CD4-positive, alpha-beta T cell treated with Interleukin-2 at 100 ng/mL for 4 hours (primary cell): ENCODE results near the gene RELA.
"Not testable (repeated sequence)": the region's sequence is repeated elsewhere in the genome, so short reads cannot be mapped to it uniquely, and the experiment has no call there.

ENCODE experiments used
- DNase-seq: peaks from one replicate; pipeline ENCODE4 v3.0.0-alpha.2; 2020; ENCODE audit warnings: low spot score

Gene RELA

DNA sequence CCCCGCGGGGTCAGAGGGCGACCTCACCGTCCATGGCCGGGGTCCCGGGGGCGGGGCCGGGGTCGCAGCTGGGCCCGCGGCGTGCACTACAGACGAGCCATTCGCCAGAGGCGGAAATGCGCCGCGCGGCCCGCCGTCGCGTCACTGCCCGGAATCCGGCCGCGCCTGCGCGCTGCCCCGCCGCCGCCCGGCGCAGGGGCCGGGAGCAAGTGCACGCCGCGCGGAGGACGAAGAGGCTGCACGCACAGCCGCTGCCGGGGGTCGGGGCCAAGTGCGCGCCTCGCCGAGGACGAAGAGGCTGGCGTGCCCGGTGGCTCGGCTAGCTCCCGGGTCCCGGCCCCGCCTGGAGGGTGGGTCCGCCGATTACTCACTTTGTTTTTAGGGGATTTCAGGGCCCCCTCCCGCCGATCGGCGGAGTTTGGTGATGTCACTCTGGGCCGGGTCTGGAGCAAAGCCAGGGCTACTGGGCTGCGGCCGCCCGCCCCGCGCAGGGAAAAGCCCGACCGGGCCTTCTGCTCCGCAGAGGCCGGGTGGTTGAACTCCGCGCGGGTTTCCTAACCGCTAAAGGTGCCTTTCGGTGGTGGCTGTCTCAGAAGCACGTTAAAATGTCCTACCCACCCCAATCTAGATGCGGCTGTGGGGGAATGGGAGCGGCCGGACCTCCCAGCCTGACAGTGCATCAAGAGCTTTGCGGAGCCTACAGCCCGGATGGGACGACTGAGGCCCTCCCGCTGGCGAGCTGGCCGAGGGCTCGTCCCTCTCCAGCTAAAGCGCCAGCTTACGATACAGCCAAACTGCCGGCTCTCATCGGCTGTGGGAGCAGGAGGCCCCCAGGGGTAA, at the start of gene RELA:
Gene RELA (minus strand): TSS at position 118 of the 840 bp plus-strand sequence. CDS start 84 bp downstream, at position 34.
- DNase-seq = peak; percentile 94

- peak; percentile 97 for DNase-seq
Observed at GRCh38 chr11:65711785-65712632, 49.3 kb upstream of the RELA start, which contains the start of gene KAT5. Gene KAT5, plus strand, starts transcription at chr11:65712252. Its CDS starts 16 bp downstream, at chr11:65712268.

DNA sequence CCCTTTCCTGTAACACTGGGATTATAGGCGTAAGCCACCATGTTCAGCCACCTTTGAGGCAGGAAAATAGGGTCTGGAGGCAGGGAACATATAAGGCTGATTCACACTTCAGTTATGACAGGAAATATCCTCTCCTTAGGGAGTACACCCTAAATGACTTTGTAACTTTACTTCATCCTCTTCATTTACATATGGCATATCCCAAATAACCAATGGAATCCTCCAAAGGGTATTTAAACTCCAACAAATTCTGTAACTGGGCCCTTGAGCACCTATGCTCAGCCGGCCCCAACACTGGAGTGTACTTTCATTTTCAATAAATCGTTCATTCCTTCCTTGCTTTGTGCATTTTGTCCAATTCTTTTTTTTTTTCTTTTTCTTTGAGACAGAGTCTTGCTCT, 47.7 kb upstream of the RELA start:
- no peak for DNase-seq

GRCh38 chr11:65709661-65710060, 46.9 kb upstream of the RELA start:
- no peak for DNase-seq

GRCh38 chr11:65708451-65708850, 45.7 kb upstream of the RELA start:
- no peak for DNase-seq

- not testable (repeated sequence) for DNase-seq
Observed at GRCh38 chr11:65707002-65707401, 44.3 kb upstream of the RELA start.

DNA sequence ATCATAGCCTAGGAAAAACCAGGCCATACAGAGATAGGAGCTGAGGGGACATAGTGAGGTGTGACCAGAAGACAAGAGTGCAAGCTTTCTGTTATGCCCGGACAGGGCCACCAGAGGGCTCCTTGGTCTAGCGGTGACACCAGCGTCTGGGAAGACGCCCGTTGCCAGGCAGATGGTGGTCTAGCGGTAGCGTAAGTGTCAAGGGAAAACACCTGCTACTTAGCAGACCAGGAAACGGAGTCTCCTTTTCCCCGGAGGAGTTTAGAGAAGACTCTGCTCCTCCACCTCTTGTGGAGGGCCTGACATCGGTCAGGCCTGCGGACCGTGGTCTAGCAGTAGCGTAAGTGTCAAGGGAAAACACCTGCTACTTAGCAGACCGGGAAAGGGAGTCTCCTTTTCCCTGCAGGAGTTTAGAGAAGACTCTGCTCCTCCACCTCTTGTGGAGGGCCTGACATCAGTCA, 43.6 kb upstream of the RELA start:
- DNase-seq = peak; percentile 80

- DNase-seq = no peak
Observed at GRCh38 chr11:65703846-65704245, 41.1 kb upstream of the RELA start.

DNA sequence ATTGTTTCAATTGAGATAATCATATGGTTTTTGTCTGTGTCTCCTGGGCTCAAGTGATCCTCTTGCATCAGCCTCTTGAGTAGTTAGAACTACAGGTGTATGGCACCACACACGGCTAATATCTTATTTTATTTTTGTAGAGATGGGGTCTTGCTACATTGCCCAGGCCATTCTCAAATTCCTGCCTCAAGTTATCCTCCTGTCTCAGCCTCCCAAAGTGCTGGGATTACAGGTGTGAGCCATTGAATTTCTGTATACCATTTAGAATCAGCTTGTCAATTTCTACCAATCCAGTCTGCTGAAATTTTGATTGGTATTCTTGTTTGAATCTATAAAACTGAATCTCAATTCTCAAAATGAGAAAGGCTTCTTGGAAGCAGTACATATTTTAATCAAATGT, 39.0 kb upstream of the RELA start:
- no peak for DNase-seq

DNA sequence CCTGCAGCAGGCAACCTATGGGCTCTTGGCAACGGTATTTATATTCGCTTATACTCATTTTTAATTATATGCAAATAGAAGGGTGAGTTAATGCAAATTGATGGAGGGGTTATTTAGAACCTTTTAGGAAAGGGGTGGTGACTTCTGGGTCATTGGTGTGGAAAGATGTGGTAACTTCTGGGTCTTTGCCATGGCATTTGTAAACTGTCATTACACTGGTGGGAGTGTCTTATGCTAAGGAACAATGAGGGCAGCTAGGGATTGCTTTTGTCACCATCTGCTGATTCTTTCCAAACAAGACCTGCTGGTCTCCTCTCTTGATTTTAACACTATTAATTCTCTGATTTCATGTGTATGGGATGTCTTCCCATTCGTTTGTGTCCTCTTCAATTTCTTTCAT, 37.7 kb upstream of the RELA start:
- no peak for DNase-seq

GRCh38 chr11:65699306-65699705, 36.6 kb upstream of the RELA start:
- DNase-seq = no peak

- DNase-seq = no peak
Observed at GRCh38 chr11:65698205-65698604, 35.5 kb upstream of the RELA start.

DNA sequence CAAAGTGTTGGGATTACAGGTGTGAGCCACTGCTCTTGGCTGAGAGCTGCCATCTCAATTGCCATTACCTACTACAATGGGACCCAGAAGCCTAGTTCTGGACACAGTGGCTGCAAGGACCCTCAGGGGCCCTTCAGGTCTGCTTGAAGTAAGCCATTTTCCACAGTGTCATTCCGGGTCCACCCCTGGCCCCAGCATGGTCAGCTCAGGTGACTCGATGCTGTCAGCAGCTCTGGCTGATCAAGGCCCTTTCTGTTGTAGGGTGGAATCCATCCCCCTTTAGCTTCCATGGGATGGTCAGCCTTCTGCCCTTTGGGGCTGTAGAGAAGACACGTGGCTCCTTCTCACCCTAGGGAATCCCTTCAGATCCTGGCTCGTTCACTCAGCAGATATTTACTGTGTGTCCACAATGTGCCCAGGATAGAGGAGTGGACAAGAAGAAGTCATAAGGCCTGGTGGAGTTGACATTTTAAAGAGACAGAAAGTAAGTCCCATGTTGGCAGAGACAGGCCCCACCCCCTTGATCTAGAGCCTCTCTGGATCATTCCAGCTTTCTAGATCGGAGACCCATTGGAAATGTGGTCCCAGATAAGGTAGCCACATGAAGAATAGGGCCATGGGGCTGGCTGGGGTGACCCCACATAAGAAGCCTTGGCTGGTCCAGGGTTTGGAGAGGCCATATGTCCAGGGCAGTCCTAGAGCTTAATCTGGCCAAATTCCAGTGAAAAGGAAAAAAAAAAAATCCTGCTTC, 34.3 kb upstream of the RELA start:
- no peak for DNase-seq

- DNase-seq = no peak
Observed at GRCh38 chr11:65695459-65696241, 32.9 kb upstream of the RELA start.

DNA sequence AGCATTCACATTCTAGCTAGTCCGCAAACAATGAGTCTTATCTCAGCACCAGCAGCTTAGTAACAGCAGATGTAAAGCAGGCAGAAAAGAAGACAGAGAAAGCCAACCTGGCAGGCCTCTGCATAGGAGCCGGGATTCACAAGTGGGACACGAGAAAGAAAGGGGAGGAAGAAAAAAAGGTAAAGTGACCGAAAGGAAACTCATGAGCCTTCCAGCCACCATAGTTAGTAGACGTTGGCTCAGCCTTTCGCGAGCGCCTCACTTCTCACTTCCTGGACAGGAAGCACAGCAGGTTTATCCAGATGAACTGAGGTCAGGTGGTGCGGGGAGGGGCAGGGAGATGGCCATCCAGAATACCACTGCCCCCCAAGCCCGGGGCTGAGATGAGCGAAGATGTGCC, 29.7 kb upstream of the RELA start:
- no peak for DNase-seq

DNA sequence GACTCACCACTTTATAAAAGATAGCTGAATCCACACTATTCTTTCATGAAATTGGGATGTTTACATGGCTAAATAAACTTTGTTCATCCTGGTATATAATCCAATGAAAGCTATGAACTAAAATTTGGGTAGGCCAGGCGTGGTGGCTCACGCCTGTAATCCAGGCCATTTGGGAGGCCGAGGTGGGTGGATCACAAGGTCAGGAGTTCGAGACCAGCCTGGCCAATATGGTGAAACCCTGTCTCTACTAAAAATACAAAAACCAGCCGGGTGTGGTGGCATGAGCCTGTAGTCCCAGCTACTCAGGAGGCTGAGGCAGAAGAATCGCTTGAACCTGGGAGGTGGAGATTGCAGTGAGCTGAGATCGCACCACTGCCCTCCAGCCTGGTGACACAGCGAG, 29.1 kb upstream of the RELA start:
- not testable (repeated sequence) for DNase-seq

DNA sequence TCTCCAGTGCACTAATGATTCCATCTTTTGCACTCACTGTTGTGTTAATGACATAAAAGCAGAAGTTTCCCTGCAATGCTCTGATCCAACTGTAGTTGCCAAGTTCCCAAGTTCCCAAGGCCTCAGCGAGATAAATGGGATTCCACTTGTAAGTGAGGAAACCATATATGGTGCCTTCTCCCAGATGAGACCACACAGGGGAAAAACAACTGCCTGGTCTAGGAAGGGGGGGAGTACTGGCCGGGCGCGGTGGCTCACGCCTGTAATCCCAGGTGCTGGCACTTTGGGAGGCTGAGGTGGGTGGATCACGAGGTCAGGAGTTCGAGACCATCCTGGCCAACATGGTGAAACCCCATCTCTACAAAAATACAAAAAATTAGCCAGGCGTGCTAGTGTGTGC, 23.3 kb upstream of the RELA start:
- no peak for DNase-seq

GRCh38 chr11:65683480-65683879, 20.8 kb upstream of the RELA start:
- not testable (repeated sequence) for DNase-seq

- no peak for DNase-seq
Observed at GRCh38 chr11:65680192-65680743, 17.6 kb upstream of the RELA start.

DNA sequence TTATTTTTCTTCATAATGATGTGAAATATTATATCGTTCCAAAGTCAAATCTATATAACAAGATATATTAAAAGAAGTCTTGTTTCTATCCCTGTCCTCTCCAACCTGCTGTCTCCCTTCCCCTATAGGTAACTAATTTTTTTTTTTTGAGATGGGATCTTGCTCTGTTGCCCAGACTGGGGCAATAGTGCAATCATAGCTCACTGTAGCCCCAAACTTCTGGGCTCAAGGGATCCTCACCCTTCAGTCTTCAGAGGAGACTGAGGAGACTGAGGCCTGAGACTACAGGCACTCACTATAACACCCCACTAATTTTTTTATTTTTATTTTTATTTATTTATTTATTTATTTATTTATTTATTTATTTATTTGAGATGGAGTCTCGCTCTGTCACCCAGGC, 10.3 kb upstream of the RELA start:
- no peak for DNase-seq
